Astrocyte (in vitro differentiated cells and primary cell): ENCODE results near the gene CD99L2. TPM values are rescaled to one million over a fixed set of nuclear protein-coding genes. Genes with fewer than 3 reads are reported as not detected.

ENCODE experiments used
- DNase-seq: peaks from one replicate; pipeline ENCODE4 v3.0.0-alpha.2; 2010; ENCODE audit warnings: low read depth
- FAIRE-seq: peaks from 2 replicates; lab custom pipeline; 2011; peaks lifted over from hg19 to GRCh38; lab: Jason Lieb, UNC
- H2AFZ ChIP-seq: 2 replicates; pipeline ENCODE4 v1.6.0; 2012; ENCODE audit warnings: low read depth, low read length, inconsistent platforms
- H3K27ac ChIP-seq: 2 replicates; pipeline ENCODE4 v1.5.1; 2011; ENCODE audit warnings: low read depth, low read length, inconsistent platforms
- H3K27me3 ChIP-seq: 2 replicates; pipeline ENCODE4 v1.6.0; 2011; ENCODE audit warnings: low read length, inconsistent platforms; ENCODE audit not compliant: insufficient read depth
- H3K36me3 ChIP-seq: 2 replicates; pipeline ENCODE4 v1.5.1; 2011; ENCODE audit warnings: low read length, inconsistent platforms; ENCODE audit not compliant: insufficient read depth
- H3K4me1 ChIP-seq: 2 replicates; pipeline ENCODE4 v1.5.1; 2011; ENCODE audit warnings: low read length, inconsistent platforms; ENCODE audit not compliant: insufficient read depth
- H3K4me2 ChIP-seq: 2 replicates; pipeline ENCODE4 v1.6.0; 2012; ENCODE audit warnings: low read length, inconsistent platforms
- H3K4me3 ChIP-seq: 2 replicates; pipeline ENCODE4 v1.5.1; 2011; ENCODE audit warnings: low read depth, mild to moderate bottlenecking, low read length, inconsistent platforms; ENCODE audit not compliant: insufficient read depth
- H3K79me2 ChIP-seq: 2 replicates; pipeline ENCODE4 v1.6.0; 2012; ENCODE audit warnings: mild to moderate bottlenecking, low read length, inconsistent platforms; ENCODE audit not compliant: insufficient read depth
- H3K9ac ChIP-seq: 2 replicates; pipeline ENCODE4 v1.6.0; 2012; ENCODE audit warnings: mild to moderate bottlenecking, low read length, inconsistent platforms
- H3K9me3 ChIP-seq: 2 replicates; pipeline ENCODE4 v1.5.1; 2012; ENCODE audit warnings: low read depth, mild to moderate bottlenecking, low read length, inconsistent platforms; ENCODE audit not compliant: insufficient read depth
- H4K20me1 ChIP-seq: 2 replicates; pipeline ENCODE4 v1.6.0; 2012; ENCODE audit warnings: low read length, inconsistent platforms; ENCODE audit not compliant: insufficient read depth
- H3K27ac Mint-ChIP-seq: one replicate; pipeline ENCODE4 v1.8.0; 2021; ENCODE audit warnings: mild to moderate bottlenecking, mixed read lengths; ENCODE audit not compliant: unreplicated experiment
- H3K27me3 Mint-ChIP-seq: one replicate; pipeline ENCODE4 v1.8.0; 2021; ENCODE audit warnings: low read depth, mixed read lengths; ENCODE audit not compliant: unreplicated experiment
- H3K36me3 Mint-ChIP-seq: one replicate; pipeline ENCODE4 v1.8.0; 2021; ENCODE audit warnings: low read depth, mixed read lengths; ENCODE audit not compliant: unreplicated experiment
- H3K4me1 Mint-ChIP-seq: one replicate; pipeline ENCODE4 v1.8.0; 2021; ENCODE audit warnings: low read depth, mixed read lengths; ENCODE audit not compliant: unreplicated experiment
- H3K4me3 Mint-ChIP-seq: one replicate; pipeline ENCODE4 v1.8.0; 2021; ENCODE audit warnings: mild to moderate bottlenecking, moderate library complexity, mixed read lengths; ENCODE audit not compliant: unreplicated experiment
- H3K9me3 Mint-ChIP-seq: one replicate; pipeline ENCODE4 v1.8.0; 2021; ENCODE audit warnings: mild to moderate bottlenecking, mixed read lengths; ENCODE audit not compliant: unreplicated experiment
- CTCF ChIP-seq: IDR thresholded peaks from 2 replicates; pipeline ENCODE4 v1.5.1; 2011; ENCODE audit warnings: low read depth, mild to moderate bottlenecking, inconsistent platforms, low read length, moderate library complexity; ENCODE audit not compliant: insufficient read depth
- EZH2 ChIP-seq: IDR thresholded peaks from 2 replicates; pipeline ENCODE4 v1.6.1; 2012; ENCODE audit warnings: mild to moderate bottlenecking, low read length, inconsistent platforms; ENCODE audit not compliant: insufficient read depth
- total RNA-seq: library from RNA; stranded (reverse); gene quantifications from 2 replicates; pipeline ENCODE4 v1.2.1, GENCODE V29; 2021

CD99L2 gene
- total RNA-seq, 1 donor from 2014 or later: 38.4 TPM

- H3K4me1 Mint-ChIP-seq: peaks cover 13% of the 10 kb centered on the region
- no peaks in the 10 kb centered on the region for H3K36me3 Mint-ChIP-seq
- Histone ChIP-seq H3K4me3 (no peak overlapping the region), H3K36me3 (no peaks in the 10 kb centered on the region), H3K79me2 (no peaks in the 10 kb centered on the region), H3K4me2 (no peak overlapping the region), H3K9me3 (no peaks in the 10 kb centered on the region), H2AFZ (no peak overlapping the region), H3K27ac (no peak overlapping the region), H3K9ac (no peak overlapping the region), H3K27me3 (no peaks in the 10 kb centered on the region), H4K20me1 (peaks cover 22% of the 10 kb centered on the region), H3K4me1 (no peaks in the 10 kb centered on the region)
- H3K27me3 Mint-ChIP-seq: no peaks in the 10 kb centered on the region
- FAIRE-seq (no peak), DNase-seq (no peak)
- no peak overlapping the region for H3K4me3 Mint-ChIP-seq
- no peak overlapping the region for H3K27ac Mint-ChIP-seq
- TF ChIP-seq CTCF: no peak
- TF ChIP-seq EZH2: no peak
- no peaks in the 10 kb centered on the region for H3K9me3 Mint-ChIP-seq
Measured at GRCh38 chrX:150846130-150846529, 52.3 kb downstream of the CD99L2 start.

- H3K4me3 Mint-ChIP-seq: no peak overlapping the region
- H3K4me1 Mint-ChIP-seq: peaks cover 13% of the 10 kb centered on the region
- Histone ChIP-seq H3K9me3 (no peaks in the 10 kb centered on the region), H4K20me1 (peaks cover 19% of the 10 kb centered on the region), H2AFZ (no peak overlapping the region), H3K27me3 (no peaks in the 10 kb centered on the region), H3K4me1 (no peaks in the 10 kb centered on the region), H3K4me3 (no peak overlapping the region), H3K4me2 (no peak overlapping the region), H3K36me3 (no peaks in the 10 kb centered on the region), H3K27ac (no peak overlapping the region), H3K79me2 (no peaks in the 10 kb centered on the region), H3K9ac (no peak overlapping the region)
- no peaks in the 10 kb centered on the region for H3K36me3 Mint-ChIP-seq
- FAIRE-seq (no peak), DNase-seq (no peak)
- H3K27me3 Mint-ChIP-seq: no peaks in the 10 kb centered on the region
- no peak overlapping the region for H3K27ac Mint-ChIP-seq
- no peak for TF ChIP-seq EZH2
- TF ChIP-seq CTCF: no peak
- no peaks in the 10 kb centered on the region for H3K9me3 Mint-ChIP-seq
Measured at GRCh38 chrX:150845091-150845490, 53.4 kb downstream of the CD99L2 start.

- no peaks in the 10 kb centered on the region for H3K36me3 ChIP-seq
- Mint-ChIP-seq H3K36me3 (no peaks in the 10 kb centered on the region), H3K9me3 (no peaks in the 10 kb centered on the region), H3K4me3 (no peak overlapping the region), H3K27me3 (no peaks in the 10 kb centered on the region), H3K4me1 (peaks cover 13% of the 10 kb centered on the region), H3K27ac (no peak overlapping the region)
- DNase-seq (peak; percentile 22), FAIRE-seq (no peak)
- H3K79me2 ChIP-seq: no peaks in the 10 kb centered on the region
- H4K20me1 ChIP-seq: peaks cover 19% of the 10 kb centered on the region
- H3K27ac ChIP-seq: no peak overlapping the region
- H3K4me3 ChIP-seq: no peak overlapping the region
- H3K9ac ChIP-seq: no peak overlapping the region
- TF ChIP-seq CTCF (no peak), EZH2 (no peak)
- H3K9me3 ChIP-seq: no peaks in the 10 kb centered on the region
- no peak overlapping the region for H3K4me2 ChIP-seq
- no peaks in the 10 kb centered on the region for H3K4me1 ChIP-seq
- no peaks in the 10 kb centered on the region for H3K27me3 ChIP-seq
- no peak overlapping the region for H2AFZ ChIP-seq
Measured at GRCh38 chrX:150844016-150844415, 54.5 kb downstream of the CD99L2 start.
